ENCODE data around the gene PLEKHB2. TPM values are rescaled to one million over a fixed set of nuclear protein-coding genes. Genes with fewer than 3 reads are reported as not detected.

The PLEKHB2 gene
- total RNA-seq, 2 experiments from 2014 or later: 23.4 to 38.3 TPM

DNA sequence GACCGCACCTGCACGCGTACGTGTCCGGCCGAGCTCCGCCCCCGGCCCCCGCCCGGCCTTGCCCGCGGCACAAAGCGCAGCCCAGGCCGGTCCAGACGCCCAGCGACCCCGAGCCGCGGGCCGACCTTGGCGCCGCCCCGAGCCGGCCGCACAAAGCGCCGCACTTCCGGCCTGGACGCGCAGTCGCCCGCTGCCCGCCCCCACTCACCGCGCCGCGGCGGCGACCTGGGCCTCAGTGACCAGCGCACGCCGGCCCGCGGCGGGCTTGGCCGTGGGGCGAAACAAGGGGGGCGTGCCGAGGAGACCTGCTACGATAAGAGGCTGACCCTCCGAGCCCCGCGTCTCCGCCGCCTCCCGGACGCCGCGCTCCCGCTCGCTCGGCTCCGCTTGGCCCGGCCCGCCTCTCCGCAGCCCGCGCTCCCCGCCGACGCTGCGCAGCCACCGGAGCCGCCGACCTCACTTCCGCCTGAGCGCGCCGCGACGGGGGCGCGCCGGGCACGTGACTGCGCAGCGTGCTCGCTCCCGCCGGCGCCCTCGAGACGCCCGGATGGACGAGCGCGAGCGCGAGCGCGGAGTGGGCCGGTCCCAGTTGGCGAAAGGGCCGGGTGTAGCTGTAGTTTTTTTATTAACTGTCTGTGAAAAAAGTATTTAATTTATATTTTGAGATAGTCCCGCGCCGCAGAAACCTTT is 12.0 kb upstream of the PLEKHB2 start, which contains the start of gene FAM168B:
FAM168B (minus strand) TSS at position 455 of the 690 bp plus-strand sequence. CDS start 10,814 bp downstream, outside the sequence.
- peak within 1 kb of the TSS; percentile 63 for H3K27ac ChIP-seq (ENCODE audit: low read depth, low read length, poor library complexity, severe bottlenecking)
- peak within 1 kb of the TSS; percentile 80 for H3K4me2 ChIP-seq (ENCODE audit: low read length)
- peaks cover 36% of the 10 kb centered on the region for H3K36me3 ChIP-seq (ENCODE audit: insufficient read depth, low read length)
- 0 out of 2 replicates have a peak, but pooled peaks cover 8% of the 10 kb centered on the region for H4K20me1 ChIP-seq (ENCODE audit: insufficient read depth, low read length)
- H3K4me1 ChIP-seq (ENCODE audit: insufficient read depth, low read length, poor library complexity, severe bottlenecking): peaks cover 7% of the 10 kb centered on the region
- H3K9me3 ChIP-seq (ENCODE audit: low read length): no peaks in the 10 kb centered on the region
- no TSS peak for BruUV-seq (replicated peaks)
- intact Hi-C loops (cut with micrococcal nuclease; ENCODE audit: unreplicated experiment): loop anchor here (1.0 to 10.0 kb wide), 2 partner anchors 11 to 1552 kb away; no protein-coding TSS in a partner anchor
- H2AFZ ChIP-seq (ENCODE audit: low read length): peak within 1 kb of the TSS; percentile 57
- CTCF ChIA-PET (ENCODE audit: unreplicated experiment): interaction anchor here (0.6 kb wide), 1 partner anchor 11 kb away, joined by 3 read pairs; no protein-coding TSS in a partner anchor
- peak; percentile 92 for DNase-seq (ENCODE audit: low spot score)
- H3K79me2 ChIP-seq (ENCODE audit: insufficient read depth, low read depth, low read length): peaks cover 47% of the 10 kb centered on the region
- POLR2A ChIA-PET: interaction anchor here (0.6 to 1.4 kb wide), 9 partner anchors 9 to 494 kb away, joined by 3 to 18 read pairs (median 4); partner anchors contain the start of gene PLEKHB2
- H3K4me3 ChIP-seq (ENCODE audit: low read depth, low read length, poor library complexity, severe bottlenecking): peak within 1 kb of the TSS; percentile 97
- H3K9me2 ChIP-seq (ENCODE audit: insufficient read depth, low read length): no peaks in the 10 kb centered on the region
- TF ChIP-seq EZH2phosphoT487 (IDR thresholded peaks at IDR 0.05; ENCODE audit: borderline replicate concordance, low read depth, low read length): no peak
- TF ChIP-seq, protein P1, sequence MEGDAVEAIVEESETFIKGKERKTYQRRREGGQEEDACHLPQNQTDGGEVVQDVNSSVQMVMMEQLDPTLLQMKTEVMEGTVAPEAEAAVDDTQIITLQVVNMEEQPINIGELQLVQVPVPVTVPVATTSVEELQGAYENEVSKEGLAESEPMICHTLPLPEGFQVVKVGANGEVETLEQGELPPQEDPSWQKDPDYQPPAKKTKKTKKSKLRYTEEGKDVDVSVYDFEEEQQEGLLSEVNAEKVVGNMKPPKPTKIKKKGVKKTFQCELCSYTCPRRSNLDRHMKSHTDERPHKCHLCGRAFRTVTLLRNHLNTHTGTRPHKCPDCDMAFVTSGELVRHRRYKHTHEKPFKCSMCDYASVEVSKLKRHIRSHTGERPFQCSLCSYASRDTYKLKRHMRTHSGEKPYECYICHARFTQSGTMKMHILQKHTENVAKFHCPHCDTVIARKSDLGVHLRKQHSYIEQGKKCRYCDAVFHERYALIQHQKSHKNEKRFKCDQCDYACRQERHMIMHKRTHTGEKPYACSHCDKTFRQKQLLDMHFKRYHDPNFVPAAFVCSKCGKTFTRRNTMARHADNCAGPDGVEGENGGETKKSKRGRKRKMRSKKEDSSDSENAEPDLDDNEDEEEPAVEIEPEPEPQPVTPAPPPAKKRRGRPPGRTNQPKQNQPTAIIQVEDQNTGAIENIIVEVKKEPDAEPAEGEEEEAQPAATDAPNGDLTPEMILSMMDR (conservative IDR thresholded peaks at IDR 0.05; ENCODE audit: low read length): no peak

DNA sequence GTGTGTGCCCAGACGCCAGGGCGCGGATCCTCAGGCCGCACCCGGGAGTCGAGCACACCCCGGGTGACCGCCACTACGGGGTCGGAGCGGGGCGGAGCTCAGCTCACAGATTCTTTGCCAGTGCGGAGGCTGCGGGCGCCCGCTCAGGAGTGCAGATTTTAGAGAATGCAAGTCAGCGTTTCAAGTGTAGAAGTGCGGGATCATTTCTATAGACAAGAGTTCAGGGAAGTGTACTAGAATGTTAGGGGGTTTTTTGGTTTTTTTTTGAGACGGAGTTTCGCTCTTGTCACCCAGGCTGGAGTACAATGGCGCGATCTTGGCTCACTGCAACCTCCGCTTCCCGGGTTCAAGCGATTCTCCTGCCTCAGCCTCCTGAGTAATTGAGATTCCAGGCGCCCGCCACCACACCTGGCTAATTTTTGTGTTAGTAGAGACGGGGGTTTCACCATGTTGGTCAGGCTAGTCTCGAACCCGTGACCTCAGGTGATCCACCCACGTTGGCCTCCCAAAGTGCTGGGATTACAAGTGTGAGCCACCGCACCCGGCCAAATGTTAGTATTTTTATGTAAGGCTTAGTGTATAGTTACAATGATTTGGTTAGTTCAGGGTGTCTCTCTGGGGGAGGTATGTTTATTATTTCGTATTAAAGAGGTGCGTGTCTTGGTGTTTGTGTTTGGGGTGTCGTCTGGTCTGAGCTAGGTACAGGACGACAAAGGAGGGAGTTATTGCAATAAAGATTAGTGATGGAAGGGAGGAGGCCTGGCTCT is 11.3 kb upstream of the PLEKHB2 start:
- H4K20me1 ChIP-seq (ENCODE audit: insufficient read depth, low read length): 0 out of 2 replicates have a peak, but pooled peaks cover 8% of the 10 kb centered on the region
- intact Hi-C loops (cut with micrococcal nuclease; ENCODE audit: unreplicated experiment): loop anchor here (1.0 to 10.0 kb wide), 2 partner anchors 10 to 1551 kb away; no protein-coding TSS in a partner anchor
- H2AFZ ChIP-seq (ENCODE audit: low read length): peak overlapping the region; percentile 57
- peaks cover 7% of the 10 kb centered on the region for H3K4me1 ChIP-seq (ENCODE audit: insufficient read depth, low read length, poor library complexity, severe bottlenecking)
- ChIA-PET POLR2A (interaction anchor here (0.6 to 1.5 kb wide), 9 partner anchors 9 to 493 kb away, joined by 3 to 18 read pairs (median 4); partner anchors contain the start of gene PLEKHB2), CTCF (ENCODE audit: unreplicated experiment) (interaction anchor here (0.6 kb wide), 1 partner anchor 10 kb away, joined by 3 read pairs; no protein-coding TSS in a partner anchor)
- H3K4me2 ChIP-seq (ENCODE audit: low read length): peak overlapping the region; percentile 66
- peak overlapping the region; percentile 63 for H3K27ac ChIP-seq (ENCODE audit: low read depth, low read length, poor library complexity, severe bottlenecking)
- H3K9me2 ChIP-seq (ENCODE audit: insufficient read depth, low read length): no peaks in the 10 kb centered on the region
- peak overlapping the region; percentile 97 for H3K4me3 ChIP-seq (ENCODE audit: low read depth, low read length, poor library complexity, severe bottlenecking)
- peaks cover 40% of the 10 kb centered on the region for H3K79me2 ChIP-seq (ENCODE audit: insufficient read depth, low read depth, low read length)
- no peak for DNase-seq (ENCODE audit: low spot score)
- H3K9me3 ChIP-seq (ENCODE audit: low read length): no peaks in the 10 kb centered on the region
- TF ChIP-seq, protein P1 (conservative IDR thresholded peaks at IDR 0.05; ENCODE audit: low read length): no peak
- TF ChIP-seq EZH2phosphoT487 (IDR thresholded peaks at IDR 0.05; ENCODE audit: borderline replicate concordance, low read depth, low read length): no peak
- TSS peak; percentile 99 for BruUV-seq (replicated peaks)
- peaks cover 28% of the 10 kb centered on the region for H3K36me3 ChIP-seq (ENCODE audit: insufficient read depth, low read length)

All from OCI-LY7 (cell line).